Testis (tissue), 3 donors: Measurements from ENCODE around the gene LAMB4. TPM values are rescaled to one million over a fixed set of nuclear protein-coding genes. Genes with fewer than 3 reads are reported as not detected.

Source experiments
- DNase-seq: peaks from one replicate; pipeline ENCODE4 v3.0.0-alpha.2; 2019
- H3K27ac ChIP-seq, 2 donors: fragments of 200-600 bp; sonication (generic); one replicate each; pipeline ENCODE4 v1.5.1; 2019
- H3K27me3 ChIP-seq: fragments of 200-600 bp; sonication (generic); one replicate; pipeline ENCODE4 v1.5.1; 2019
- H3K36me3 ChIP-seq: fragments of 200-600 bp; sonication (generic); one replicate; pipeline ENCODE4 v1.5.1; 2017; ENCODE audit warnings: low read depth; ENCODE audit errors: missing control alignments
- H3K4me1 ChIP-seq: fragments of 200-600 bp; sonication (generic); one replicate; pipeline ENCODE4 v1.5.1; 2019
- H3K4me3 ChIP-seq, 2 donors: fragments of 200-600 bp; sonication (generic); one replicate each; pipeline ENCODE4 v1.5.1; 2017 to 2019
- H3K9me3 ChIP-seq: fragments of 200-600 bp; sonication (generic); one replicate; pipeline ENCODE4 v1.5.1; 2017
- CTCF ChIP-seq, 3 experiments: fragments of 450-650 bp in 2 of 3; fragments of 200-600 bp in 1 of 3; sonication (generic) in 1 of 3; IDR thresholded peaks; one replicate each; pipeline ENCODE4 v1.5.1; 2016 to 2019; ENCODE audit warnings: antibody characterized with exemption in 3 of 3, mild to moderate bottlenecking in 2 of 3, moderate library complexity in 1 of 3
- POLR2A ChIP-seq: fragments of 450-650 bp; IDR thresholded peaks from one replicate; pipeline ENCODE4 v1.6.1; 2017; ENCODE audit warnings: antibody characterized with exemption, mild to moderate bottlenecking, moderate library complexity
- WGBS, 2 donors: methylation state at CpG; one replicate each; pipeline ENCODE4 v1.1.5; 2018; 5-methylcytosine and 5-hydroxymethylcytosine counted together
- intact Hi-C: fragments of 100-400 bp; cut with DNase I; formaldehyde crosslinking; loops from one replicate; pipeline ENCODE4 v1.15.1; 2023; ENCODE audit warnings: low total_unique reads
- polyA plus RNA-seq: library from polyadenylated mRNA; stranded (reverse); fragments of 350-450 nt; fragmentation: Illumina TruSeq; extraction: RNeasy Lipid Tissue Mini Kit (QIAGEN cat#74804); gene quantifications from one replicate; pipeline ENCODE4 v1.2.3, GENCODE V29; 2014; ENCODE audit warnings: low read depth, low replicate concordance; ENCODE audit not compliant: insufficient read depth
- total RNA-seq, 2 donors: library from RNA; depleted of rRNA; stranded (reverse); fragments of >200 nt; gene quantifications; one replicate each; pipeline ENCODE4 v1.2.3, GENCODE V29; 2016

Gene LAMB4
- total and polyA plus RNA-seq, 3 donors from 2014 or later, result 2.8 to 3.1 (median 3.0) TPM

GRCh38 chr7:108087778-108088177, 42.4 kb downstream of the LAMB4 start:
- Histone ChIP-seq H3K4me1 (no peaks in the 10 kb centered on the region), H3K36me3 (no peaks in the 10 kb centered on the region), H3K9me3 (no peaks in the 10 kb centered on the region), H3K27me3 (no peaks in the 10 kb centered on the region), H3K27ac (no peak overlapping the region), H3K4me3 (no peak overlapping the region)
- no peak for DNase-seq
- 92 to 97% methylated on average over 1 of the region's 1 CpG for WGBS, 2 donors
- TF ChIP-seq POLR2A, result no peak
- no peak for TF ChIP-seq CTCF (IDR thresholded peaks at IDR 0.05)
- intact Hi-C loops, result no loop called here

GRCh38 chr7:108086962-108087361, 43.2 kb downstream of the LAMB4 start:
- DNase-seq, result no peak
- Histone ChIP-seq H3K4me1 (no peaks in the 10 kb centered on the region), H3K27ac (no peak overlapping the region), H3K4me3 (no peak overlapping the region), H3K36me3 (no peaks in the 10 kb centered on the region), H3K27me3 (no peaks in the 10 kb centered on the region), H3K9me3 (no peaks in the 10 kb centered on the region)
- 87 to 97% methylated on average over 2 of the region's 2 CpGs for WGBS, 2 donors
- TF ChIP-seq POLR2A (no peak), CTCF (IDR thresholded peaks at IDR 0.05) (no peak)
- intact Hi-C loops, result no loop called here

- intact Hi-C loops, result no loop called here
- WGBS, 2 donors, result 87 to 91% methylated on average over 2 of the region's 2 CpGs
- no peaks in the 10 kb centered on the region for H3K9me3 ChIP-seq
- no peaks in the 10 kb centered on the region for H3K36me3 ChIP-seq
- no peak overlapping the region for H3K27ac ChIP-seq
- no peak for TF ChIP-seq CTCF (IDR thresholded peaks at IDR 0.05)
- TF ChIP-seq POLR2A, result no peak
- H3K27me3 ChIP-seq, result no peaks in the 10 kb centered on the region
- no peaks in the 10 kb centered on the region for H3K4me1 ChIP-seq
- no peak overlapping the region for H3K4me3 ChIP-seq
- no peak for DNase-seq
Observed at GRCh38 chr7:108086546-108086945, 43.6 kb downstream of the LAMB4 start.

GRCh38 chr7:108083980-108084379, 46.2 kb downstream of the LAMB4 start:
- H3K4me1 ChIP-seq, result no peaks in the 10 kb centered on the region
- H3K4me3 ChIP-seq, result no peak overlapping the region
- TF ChIP-seq CTCF (IDR thresholded peaks at IDR 0.05), result no peak
- no peak for TF ChIP-seq POLR2A
- H3K9me3 ChIP-seq, result no peaks in the 10 kb centered on the region
- WGBS, 2 donors, result 89 to 91% methylated on average over 1 of the region's 1 CpG
- intact Hi-C loops, result no loop called here
- H3K36me3 ChIP-seq, result no peaks in the 10 kb centered on the region
- H3K27ac ChIP-seq, result no peak overlapping the region
- DNase-seq, result no peak
- H3K27me3 ChIP-seq, result no peaks in the 10 kb centered on the region

- 76 to 88% methylated on average over 7 to 9 of the region's 9 CpGs for WGBS, 2 donors
- Histone ChIP-seq H3K4me3 (no peak overlapping the region), H3K27me3 (no peaks in the 10 kb centered on the region), H3K4me1 (no peaks in the 10 kb centered on the region), H3K27ac (no peak overlapping the region), H3K36me3 (no peaks in the 10 kb centered on the region), H3K9me3 (no peaks in the 10 kb centered on the region)
- TF ChIP-seq CTCF (IDR thresholded peaks at IDR 0.05) (no peak), POLR2A (no peak)
- DNase-seq, result no peak
- intact Hi-C loops, result no loop called here
Observed at GRCh38 chr7:108079648-108080591, 50.2 kb downstream of the LAMB4 start.
